HTERT RPE-1 (cell line): ENCODE measurements around the gene SLC35F4.
"Not testable (repeated sequence)": the region's sequence is repeated elsewhere in the genome, so short reads cannot be mapped to it uniquely, and the experiment has no call there.

ENCODE experiments used
- in situ Hi-C: fragments of 300-500 bp; cut with MboI; formaldehyde crosslinking; loops from 4 replicates; pipeline ENCODE4 v1.14.3; 2020; ENCODE audit warnings: low sequenced_read_pairs

SLC35F4 gene

DNA sequence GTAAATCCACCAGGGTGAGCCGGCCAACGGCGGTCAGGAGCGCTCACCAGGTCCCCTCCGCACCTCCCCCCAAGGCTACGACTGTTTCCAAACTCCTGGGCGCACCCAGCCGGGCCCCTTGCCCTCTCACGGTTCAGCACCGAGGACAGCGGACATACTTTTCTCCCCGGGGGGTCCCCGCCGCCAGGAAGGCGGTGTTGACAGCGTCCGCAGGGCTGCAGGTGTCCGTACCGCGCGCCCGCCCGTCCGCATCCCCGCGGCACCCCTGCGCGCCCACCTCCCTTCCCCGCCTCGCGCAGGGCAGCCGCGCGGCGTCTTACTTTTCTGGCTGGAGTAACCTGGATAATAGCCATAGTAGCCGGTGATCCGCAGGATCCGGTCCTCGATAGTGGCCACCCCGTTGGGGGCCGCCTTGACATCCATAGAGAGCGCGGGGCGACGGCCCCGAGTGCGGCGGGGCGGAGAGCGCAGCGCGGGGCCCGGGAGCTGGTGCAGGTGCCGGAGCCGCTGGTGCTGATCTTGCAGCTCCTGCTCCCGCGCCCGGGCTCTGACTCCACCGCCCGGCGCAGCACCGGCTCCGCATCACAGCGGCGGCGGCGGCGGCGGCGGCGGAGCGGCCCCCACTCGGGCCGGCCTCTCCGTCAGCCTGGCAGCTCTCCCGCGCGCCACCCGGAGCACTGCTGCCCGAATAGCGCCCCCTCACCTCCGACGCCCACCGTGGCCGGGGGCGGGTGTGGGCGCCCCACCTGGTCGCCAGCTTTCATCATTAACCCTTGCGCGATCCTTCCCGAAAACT lies at the start of gene SLC35F4:
SLC35F4 (minus strand) TSS at position 690 of the 796 bp plus-strand sequence.
- in situ Hi-C loops = no loop called here

- in situ Hi-C loops = no loop called here
Observed at GRCh38 chr14:57909626-57910025, 43.7 kb upstream of the SLC35F4 start.

GRCh38 chr14:57903954-57904353 lies 38.1 kb upstream of the SLC35F4 start:
- in situ Hi-C loops = no loop called here

- in situ Hi-C loops = no loop called here
Observed at GRCh38 chr14:57898837-57899572, 33.1 kb upstream of the SLC35F4 start.

- in situ Hi-C loops = no loop called here
Observed at GRCh38 chr14:57897144-57897748, 31.4 kb upstream of the SLC35F4 start.

GRCh38 chr14:57889245-57889644 lies 23.4 kb upstream of the SLC35F4 start:
- in situ Hi-C loops = no loop called here

DNA sequence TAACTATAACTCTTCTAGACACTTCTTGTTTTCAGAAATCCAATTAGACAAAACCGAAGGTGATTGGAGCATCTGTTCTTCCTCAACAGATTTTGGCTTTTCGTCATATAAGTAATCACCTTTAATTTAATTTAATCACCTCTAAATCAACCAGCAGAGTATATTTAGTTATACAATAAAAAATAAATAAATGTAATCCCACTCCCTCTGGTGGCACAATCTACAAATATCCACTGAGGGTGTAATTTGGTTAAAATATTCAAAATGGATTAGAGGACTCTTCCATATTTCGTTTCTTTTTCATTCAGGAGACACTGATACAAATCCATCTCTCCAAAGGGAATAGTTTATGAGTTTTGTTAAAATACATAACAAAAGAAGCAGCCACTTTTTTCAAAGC lies 18.3 kb upstream of the SLC35F4 start:
- in situ Hi-C loops = no loop called here

DNA sequence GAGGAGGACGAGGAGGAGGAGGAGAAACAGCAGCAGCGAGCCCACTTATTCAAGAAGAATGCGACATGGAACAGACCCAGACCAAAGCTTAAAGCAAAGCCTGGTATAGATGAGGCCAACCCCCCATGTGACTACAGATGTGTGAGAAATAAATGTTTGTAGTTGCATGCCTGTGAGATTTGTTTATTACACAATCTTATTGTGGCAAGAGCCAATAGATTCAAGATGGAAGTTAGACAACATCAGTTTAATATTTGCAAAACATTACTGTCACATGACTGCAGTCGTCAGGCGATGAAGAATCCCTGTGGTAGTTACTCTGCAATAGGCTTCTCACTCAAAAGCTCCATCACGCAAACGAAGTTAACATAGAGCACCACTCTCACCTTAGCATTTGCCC lies 17.2 kb upstream of the SLC35F4 start:
- in situ Hi-C loops = no loop called here

DNA sequence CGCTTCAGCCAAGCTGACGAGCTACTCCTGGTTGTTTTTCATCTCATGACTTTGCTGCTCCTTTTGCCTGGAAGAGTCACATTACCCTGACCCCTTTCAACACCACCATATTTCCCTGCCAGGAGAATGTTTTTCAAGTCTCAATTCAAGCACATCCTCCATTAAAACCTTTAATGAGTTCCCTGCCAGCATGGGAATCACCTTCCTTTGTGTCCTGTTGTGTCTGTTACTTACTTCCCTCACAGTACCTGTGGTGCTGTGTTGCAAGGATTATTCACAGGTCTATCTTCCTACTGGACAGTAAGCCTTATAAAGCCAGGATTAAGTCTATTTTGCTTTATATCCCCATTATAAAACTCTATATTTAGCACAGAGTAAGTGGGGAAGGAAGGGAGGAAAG lies 13.6 kb upstream of the SLC35F4 start:
- in situ Hi-C loops = no loop called here

DNA sequence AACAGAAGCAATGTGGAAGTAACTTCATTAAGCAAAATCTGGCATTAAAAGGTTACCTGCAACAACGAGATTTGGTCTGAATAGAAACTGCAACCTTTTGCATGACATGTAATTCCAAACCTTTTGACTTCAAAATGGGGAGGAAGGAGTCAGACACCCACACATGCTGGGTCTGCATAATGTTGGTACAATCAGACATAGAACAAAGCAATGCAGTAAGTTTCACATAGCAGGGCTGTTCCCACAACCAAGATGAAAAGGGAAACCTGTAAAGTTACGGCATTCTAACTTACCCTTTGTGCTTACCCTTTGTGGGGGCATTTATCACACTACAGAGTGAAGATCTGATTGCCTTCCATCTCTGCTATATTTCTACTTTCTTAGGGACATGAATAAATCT lies 10.1 kb upstream of the SLC35F4 start:
- in situ Hi-C loops = no loop called here

DNA sequence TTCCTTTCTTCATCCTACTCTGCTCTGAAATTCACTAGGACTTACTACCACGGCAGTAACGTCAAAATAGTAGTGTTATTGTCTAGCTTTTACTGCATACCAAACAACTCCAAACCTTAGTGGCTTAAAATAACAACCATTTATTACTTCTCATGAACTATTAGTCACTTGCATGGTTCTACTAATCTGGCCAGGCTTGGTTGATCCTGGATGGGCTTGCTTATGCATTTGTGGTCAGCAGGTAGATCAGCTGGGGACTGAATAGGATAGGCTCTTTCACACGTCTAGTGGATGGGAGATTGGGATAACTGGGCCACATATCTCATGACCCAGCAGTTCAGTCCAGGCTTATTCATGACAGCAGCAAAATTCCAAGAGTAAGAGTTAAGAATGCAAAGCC lies 9.4 kb upstream of the SLC35F4 start:
- in situ Hi-C loops = no loop called here

DNA sequence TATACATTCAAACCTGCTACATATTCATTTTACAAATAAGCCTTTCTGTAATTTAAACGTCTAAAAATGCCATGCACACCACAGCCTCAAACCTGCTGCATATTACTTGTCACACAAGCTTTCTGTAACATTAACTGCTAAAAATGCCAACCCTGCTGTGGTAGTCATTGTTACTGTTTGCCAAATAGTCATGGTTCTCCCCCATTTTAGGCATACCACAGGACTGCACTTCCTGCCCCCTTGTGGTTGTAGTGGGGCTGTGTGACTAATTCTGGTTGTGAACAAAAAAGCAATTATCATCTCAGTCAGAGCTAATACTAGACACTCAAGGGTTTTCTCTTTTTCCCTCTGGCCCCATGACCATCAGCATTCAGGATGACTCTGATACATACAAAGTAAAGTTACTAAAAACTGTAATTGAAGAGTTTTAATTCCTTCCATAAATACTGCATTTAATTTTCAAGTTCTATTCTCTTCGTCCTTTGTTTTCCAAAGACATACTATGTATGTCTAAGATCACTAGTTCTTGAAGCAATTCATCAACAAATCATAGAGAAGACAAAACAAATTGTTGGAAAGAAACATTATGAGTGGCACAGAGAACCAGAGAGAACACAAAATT lies 5.7 kb upstream of the SLC35F4 start:
- in situ Hi-C loops = no loop called here

DNA sequence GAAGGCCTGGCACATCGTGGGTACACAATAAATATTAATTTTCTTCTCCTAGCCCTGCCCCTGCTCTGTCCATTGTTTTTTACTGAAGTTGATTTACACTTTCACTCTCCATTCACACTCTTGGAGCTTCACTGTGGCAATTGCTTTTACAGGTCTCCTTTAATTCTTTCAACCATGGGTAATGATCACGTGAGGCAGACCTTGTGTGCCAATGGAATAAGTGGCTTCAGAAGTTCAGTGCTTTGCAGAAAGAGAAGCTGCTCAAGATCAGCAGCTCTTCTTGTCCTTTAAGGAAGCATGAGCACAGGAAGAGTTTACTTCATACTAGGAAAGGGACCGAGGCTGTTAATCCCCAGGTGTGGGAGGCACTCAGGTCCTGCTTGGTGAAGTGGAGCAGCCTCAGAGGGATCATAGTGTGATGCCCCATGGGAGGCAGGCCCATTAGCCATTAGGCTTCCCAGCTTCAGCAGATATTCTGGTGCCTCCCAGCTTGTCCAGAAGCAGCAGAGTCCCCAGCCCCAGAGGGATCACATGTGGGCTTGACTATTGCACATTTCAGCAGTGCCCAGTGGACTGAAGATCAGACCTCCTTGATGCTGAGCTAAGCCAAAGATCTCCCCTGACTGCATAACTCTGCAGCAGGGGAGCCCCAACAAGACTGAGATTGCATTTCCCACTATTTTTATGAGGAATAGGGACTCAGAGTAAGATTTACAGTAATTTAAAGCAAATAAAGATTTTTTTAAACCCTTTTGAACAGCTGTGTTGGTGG lies 5.0 kb upstream of the SLC35F4 start:
- in situ Hi-C loops = no loop called here

DNA sequence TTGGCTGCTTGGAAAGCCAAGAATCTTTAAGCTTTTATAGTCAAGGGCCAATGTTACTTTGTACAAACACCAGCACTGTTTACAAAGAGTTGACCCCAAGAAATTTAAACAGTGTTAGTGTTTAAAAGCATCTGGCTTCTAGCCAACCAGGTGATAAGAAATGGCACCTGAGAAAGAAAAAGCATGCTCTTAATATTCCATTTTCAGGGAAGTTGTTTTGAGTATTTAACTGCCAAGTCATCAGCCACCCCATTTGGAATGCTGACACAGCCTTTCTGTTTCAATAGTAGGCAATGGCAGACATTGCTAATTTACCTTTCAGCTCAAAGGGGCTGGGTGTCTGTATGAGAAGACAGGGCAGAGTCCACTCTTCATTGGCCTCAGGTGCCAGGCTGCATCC lies 3.7 kb upstream of the SLC35F4 start:
- in situ Hi-C loops = no loop called here

- in situ Hi-C loops = no loop called here
Observed at GRCh38 chr14:57866199-57866705, 360 bp upstream of the SLC35F4 start.

DNA sequence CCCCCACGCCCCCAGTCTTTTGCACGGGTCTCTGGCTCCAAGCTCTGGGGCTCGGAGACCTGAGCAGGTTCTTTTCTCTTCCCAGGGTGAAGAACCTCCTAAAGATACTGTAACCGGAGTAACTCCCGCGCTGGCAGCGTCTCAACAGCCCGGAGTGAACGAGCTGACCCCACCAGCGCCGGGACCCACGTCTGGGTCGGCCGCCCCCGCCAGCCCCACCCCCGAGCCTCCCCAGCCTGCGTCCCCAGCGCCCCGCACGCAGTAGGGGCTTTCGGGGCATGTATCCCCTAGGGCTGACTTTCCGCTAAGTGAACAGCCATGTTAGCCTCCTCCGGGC lies 858 bp downstream of the SLC35F4 start:
- in situ Hi-C loops = no loop called here

- in situ Hi-C loops = no loop called here
Observed at GRCh38 chr14:57864659-57865058, 1.2 kb downstream of the SLC35F4 start.

DNA sequence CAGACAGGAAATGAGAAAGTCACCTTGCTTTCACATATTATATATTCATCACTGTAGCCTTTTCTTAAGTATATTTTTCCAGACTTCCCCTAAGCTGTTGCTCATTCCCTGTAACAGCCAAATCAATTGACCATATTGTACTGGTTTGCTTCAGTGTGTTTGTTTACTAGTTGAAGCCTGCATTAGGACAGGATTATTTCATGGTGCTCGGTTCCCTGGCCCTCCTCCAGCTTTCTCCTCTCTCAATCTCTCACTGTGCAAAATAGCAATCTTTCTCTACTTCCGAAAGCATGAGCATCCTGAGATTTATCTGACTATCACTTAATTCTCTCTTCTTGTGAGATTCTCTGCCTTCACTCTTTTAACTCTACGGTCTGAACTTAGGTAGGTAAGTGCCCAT lies 2.4 kb downstream of the SLC35F4 start:
- in situ Hi-C loops = no loop called here

GRCh38 chr14:57855666-57856065 lies 10.2 kb downstream of the SLC35F4 start:
- in situ Hi-C loops = not testable (repeated sequence)

DNA sequence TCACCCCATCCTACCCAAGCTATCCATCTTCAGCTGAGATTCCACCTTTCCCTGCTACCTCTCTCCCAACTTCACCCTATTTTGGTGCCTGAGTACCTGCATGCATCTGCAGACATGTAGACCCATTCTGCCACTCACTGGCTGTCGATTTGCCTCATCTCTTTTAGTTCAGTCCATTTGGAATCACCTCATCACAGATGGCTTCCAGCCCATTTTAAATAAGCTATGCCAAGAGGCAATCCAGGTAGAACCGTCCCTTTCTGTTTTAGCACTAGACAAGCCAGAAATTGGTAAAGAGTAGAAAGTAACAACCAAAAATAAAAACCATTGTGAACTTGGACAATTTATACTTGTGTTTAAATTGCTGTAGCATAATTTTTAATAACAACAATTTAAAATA lies 11.3 kb downstream of the SLC35F4 start:
- in situ Hi-C loops = no loop called here

- in situ Hi-C loops = no loop called here
Observed at GRCh38 chr14:57851354-57851753, 14.5 kb downstream of the SLC35F4 start.
